Right lobe of liver (tissue), 6 donors: ENCODE data around the gene SPINT3. TPM values are rescaled to one million over a fixed set of nuclear protein-coding genes. Genes with fewer than 3 reads are reported as not detected.

ENCODE experiments used
- ATAC-seq, 4 donors: fragments of 200-7000 bp; cut with Tn5 transposase; one replicate each; pipeline ENCODE4 v1.9.1; 2020; ENCODE audit warnings: mild to moderate bottlenecking in 4 of 4, moderate library complexity in 4 of 4
- DNase-seq, 3 donors: peaks; one replicate each; pipeline ENCODE4 v3.0.0-alpha.2; 2020
- H3K27ac ChIP-seq, 3 donors: fragments of 200-600 bp; one replicate each; pipeline ENCODE4 v1.8.0; 2022
- H3K27me3 ChIP-seq, 2 donors: fragments of 200-600 bp; one replicate each; pipeline ENCODE4 v1.8.0; 2022
- H3K36me3 ChIP-seq, 4 donors: fragments of 200-600 bp; sonication (generic) in 1 of 4; one replicate each; pipeline versions ENCODE4 v1.5.1 to v1.8.0; 2017 to 2022; ENCODE audit warnings: control low read depth in 1 of 4
- H3K4me1 ChIP-seq, 4 donors: fragments of 200-600 bp; sonication (generic) in 1 of 4; one replicate each; pipeline versions ENCODE4 v1.5.1 to v1.8.0; 2017 to 2022; ENCODE audit warnings: control low read depth in 1 of 4
- H3K4me3 ChIP-seq, 3 donors: fragments of 200-600 bp; one replicate each; pipeline ENCODE4 v1.8.0; 2022
- H3K9me3 ChIP-seq, 4 donors: fragments of 200-600 bp; sonication (generic) in 1 of 4; one replicate each; pipeline versions ENCODE4 v1.5.1 to v1.8.0; 2017 to 2022; ENCODE audit warnings: control low read depth in 1 of 4
- CTCF ChIP-seq, 4 donors: fragments of 200-600 bp in 3 of 4; fragments of 450-650 bp in 1 of 4; IDR thresholded peaks; one replicate each; pipeline versions ENCODE4 v1.5.1 to v1.8.0; 2016 to 2022; ENCODE audit warnings: antibody characterized with exemption in 4 of 4, mild to moderate bottlenecking in 2 of 4
- POLR2A ChIP-seq: fragments of 450-650 bp; IDR thresholded peaks from one replicate; pipeline ENCODE4 v1.6.1; 2017; ENCODE audit warnings: antibody characterized with exemption, mild to moderate bottlenecking
- WGBS: methylation state at CpG from one replicate; pipeline ENCODE4 v1.1.6; 2018; ENCODE audit warnings: low coverage, low lambda C conversion rate; ENCODE audit not compliant: insufficient coverage; ENCODE audit errors: missing lambda C conversion rate; 5-methylcytosine and 5-hydroxymethylcytosine counted together
- intact Hi-C, 2 donors: fragments of 100-400 bp; cut with DNase I; formaldehyde crosslinking; loops; one replicate each; pipeline versions ENCODE4 v1.11.2 to v1.14.1; 2022
- total RNA-seq, 6 experiments: library from RNA; depleted of rRNA in 2 of 6; stranded (reverse); fragments of >200 nt in 2 of 6; fragmentation: NEBNext Ultra II Directional in 3 of 6; extraction: Animal tissue kit (Norgen Biotek cat#: 25700) in 3 of 6; gene quantifications; one replicate each; pipeline versions ENCODE4 v1.1.0 to v1.2.4, GENCODE V29; 2016 to 2023
- donor health status: DM: no; HTN: yes; CAD: no.
- donor health status: DM: no; HTN: no; CAD: no.
- donor health status: DM: no; HTN: no; CAD: no.
- donor health status: DM: no; HTN: yes; CAD: no.
- donor health status: DM: no; HTN: yes; CAD: no.

Gene SPINT3
- total RNA-seq, 6 experiments from 2014 or later, result not detected

- no peak for DNase-seq
- Histone ChIP-seq H3K27me3 (no peaks in the 10 kb centered on the region), H3K27ac (no peak overlapping the region), H3K4me3 (no peak overlapping the region), H3K36me3 (no peaks in the 10 kb centered on the region), H3K9me3 (no peaks in the 10 kb centered on the region), H3K4me1 (no peaks in the 10 kb centered on the region)
- no peak for ATAC-seq
- intact Hi-C loops, result no loop called here
- TF ChIP-seq CTCF (IDR thresholded peaks at IDR 0.05) (no peak), POLR2A (no peak)
Observed at GRCh38 chr20:45550765-45551164, 35.3 kb upstream of the SPINT3 start.

- Histone ChIP-seq H3K4me3 (no peak overlapping the region), H3K27me3 (no peaks in the 10 kb centered on the region), H3K4me1 (no peaks in the 10 kb centered on the region), H3K9me3 (no peaks in the 10 kb centered on the region), H3K36me3 (no peaks in the 10 kb centered on the region), H3K27ac (no peak overlapping the region)
- no peak for ATAC-seq
- DNase-seq, result no peak
- WGBS, result 60% methylated on average over 7 of the region's 7 CpGs
- TF ChIP-seq POLR2A (no peak), CTCF (IDR thresholded peaks at IDR 0.05) (no peak)
- intact Hi-C loops, result loop anchor here in 1 of 2 donors (10.0 kb wide), 1 partner anchor 226 kb away; no protein-coding TSS in a partner anchor
Observed at GRCh38 chr20:45548410-45548809, 33.0 kb upstream of the SPINT3 start.

- DNase-seq (no peak), ATAC-seq (no peak)
- H3K27me3 ChIP-seq, result no peaks in the 10 kb centered on the region
- H3K27ac ChIP-seq, result no peak within 1 kb of the TSS
- intact Hi-C loops, result loop anchor here in 1 of 2 donors (10.0 kb wide), 1 partner anchor 228 kb away; no protein-coding TSS in a partner anchor
- no peaks in the 10 kb centered on the region for H3K36me3 ChIP-seq
- H3K9me3 ChIP-seq, result no peaks in the 10 kb centered on the region
- no peak for TF ChIP-seq CTCF (IDR thresholded peaks at IDR 0.05)
- no peak for TF ChIP-seq POLR2A
- no peaks in the 10 kb centered on the region for H3K4me1 ChIP-seq
- 67% methylated on average over 4 of the region's 6 CpGs for WGBS
- no peak within 1 kb of the TSS for H3K4me3 ChIP-seq
Observed at GRCh38 chr20:45547206-45547770, 31.9 kb upstream of the SPINT3 start, which contains the start of gene EPPIN. TSS of gene EPPIN (minus strand) at chr20:45547401. CDS start at chr20:45547357, 44 bp downstream.

- 14% methylated on average over 5 of the region's 5 CpGs for WGBS
- intact Hi-C loops, result loop anchor here in 1 of 2 donors (10.0 kb wide), 1 partner anchor 229 kb away; no protein-coding TSS in a partner anchor
- no peak for DNase-seq
Observed at GRCh38 chr20:45545754-45546453, 30.5 kb upstream of the SPINT3 start.

More at GRCh38 chr20:45545754-45546453, 30.5 kb upstream of the SPINT3 start:
- peak in 3 of 4 donors; percentile 13 to 30 (median 26) for TF ChIP-seq CTCF (IDR thresholded peaks at IDR 0.05)
- TF ChIP-seq POLR2A, result no peak
- ATAC-seq, result peak in 2 of 4 donors; percentile 32 to 41
- Histone ChIP-seq H3K36me3 (no peaks in the 10 kb centered on the region), H3K4me1 (no peaks in the 10 kb centered on the region), H3K27me3 (no peaks in the 10 kb centered on the region), H3K27ac (no peak overlapping the region), H3K9me3 (no peaks in the 10 kb centered on the region), H3K4me3 (no peak overlapping the region)
